HEK293 (cell line): ENCODE data around the gene MS4A6A.

Source experiments
- ZBTB1 ChIP-seq: fragments of 450-650 bp; formaldehyde crosslinking; IDR thresholded peaks from 2 replicates; pipeline ENCODE4 v1.5.1; 2016; ENCODE audit warnings: missing biosample characterization, missing genetic modification characterization
- ZBTB21 ChIP-seq: fragments of 450-650 bp; formaldehyde crosslinking; IDR thresholded peaks from 2 replicates; pipeline ENCODE4 v1.5.1; 2017; ENCODE audit warnings: missing biosample characterization, missing genetic modification characterization
- ZNF692 ChIP-seq: fragments of 450-650 bp; formaldehyde crosslinking; IDR thresholded peaks from 2 replicates; pipeline ENCODE4 v1.5.1; 2016; ENCODE audit warnings: missing biosample characterization, missing genetic modification characterization
- ZNF707 ChIP-seq: fragments of 450-650 bp; formaldehyde crosslinking; IDR thresholded peaks from 2 replicates; pipeline ENCODE4 v1.5.1; 2016; ENCODE audit warnings: missing biosample characterization, missing genetic modification characterization
- TF ChIP-seq, protein P1 (sequence below): fragments of 450-650 bp; formaldehyde crosslinking; IDR thresholded peaks from 2 replicates; pipeline ENCODE4 v1.5.1; 2016; ENCODE audit warnings: missing biosample characterization, missing genetic modification characterization
- TF ChIP-seq, protein P2 (sequence below): fragments of 450-650 bp; formaldehyde crosslinking; IDR thresholded peaks from 2 replicates; pipeline ENCODE4 v1.5.1; 2016; ENCODE audit warnings: missing biosample characterization, missing genetic modification characterization
- TF ChIP-seq, protein P3 (sequence below): fragments of 450-650 bp; formaldehyde crosslinking; IDR thresholded peaks from 2 replicates; pipeline ENCODE4 v1.5.1; 2016; ENCODE audit warnings: missing biosample characterization, missing genetic modification characterization

DNA sequence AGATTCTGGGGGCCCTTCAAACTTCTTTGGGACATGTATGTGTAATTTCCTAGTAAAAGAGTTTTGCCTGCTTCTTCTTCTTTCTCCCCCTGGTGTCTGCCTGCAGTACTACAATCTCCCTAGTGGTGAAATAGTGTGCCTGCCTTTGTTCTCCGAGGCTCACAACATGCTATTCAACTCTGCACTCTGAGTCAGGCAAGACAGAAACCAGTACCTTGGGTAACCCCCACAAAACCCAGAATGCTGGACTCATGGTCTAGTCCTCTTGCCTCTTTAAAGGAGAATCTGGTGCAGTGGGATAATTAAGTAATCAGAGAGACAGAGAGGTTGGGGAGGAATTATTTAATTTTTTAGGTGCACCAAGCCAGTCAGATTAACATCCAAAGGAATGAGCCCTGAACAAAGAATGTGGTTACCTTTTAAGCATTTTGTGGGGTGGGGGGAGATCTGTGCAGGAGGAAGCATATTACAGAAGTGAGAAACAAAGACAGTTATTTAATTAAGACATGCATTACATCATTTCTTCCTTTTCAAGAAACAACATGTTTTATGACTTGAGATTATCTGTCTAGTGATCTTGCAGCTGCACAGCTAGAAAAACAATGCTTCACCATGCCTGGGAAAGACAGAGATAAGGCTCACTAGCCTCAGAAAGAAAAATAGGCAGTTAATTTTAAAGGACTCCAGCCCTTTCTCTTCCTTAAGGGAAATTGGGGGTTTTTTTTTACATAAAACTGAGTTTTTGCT is 11.0 kb upstream of the MS4A6A start:
- TF ChIP-seq, protein P1, sequence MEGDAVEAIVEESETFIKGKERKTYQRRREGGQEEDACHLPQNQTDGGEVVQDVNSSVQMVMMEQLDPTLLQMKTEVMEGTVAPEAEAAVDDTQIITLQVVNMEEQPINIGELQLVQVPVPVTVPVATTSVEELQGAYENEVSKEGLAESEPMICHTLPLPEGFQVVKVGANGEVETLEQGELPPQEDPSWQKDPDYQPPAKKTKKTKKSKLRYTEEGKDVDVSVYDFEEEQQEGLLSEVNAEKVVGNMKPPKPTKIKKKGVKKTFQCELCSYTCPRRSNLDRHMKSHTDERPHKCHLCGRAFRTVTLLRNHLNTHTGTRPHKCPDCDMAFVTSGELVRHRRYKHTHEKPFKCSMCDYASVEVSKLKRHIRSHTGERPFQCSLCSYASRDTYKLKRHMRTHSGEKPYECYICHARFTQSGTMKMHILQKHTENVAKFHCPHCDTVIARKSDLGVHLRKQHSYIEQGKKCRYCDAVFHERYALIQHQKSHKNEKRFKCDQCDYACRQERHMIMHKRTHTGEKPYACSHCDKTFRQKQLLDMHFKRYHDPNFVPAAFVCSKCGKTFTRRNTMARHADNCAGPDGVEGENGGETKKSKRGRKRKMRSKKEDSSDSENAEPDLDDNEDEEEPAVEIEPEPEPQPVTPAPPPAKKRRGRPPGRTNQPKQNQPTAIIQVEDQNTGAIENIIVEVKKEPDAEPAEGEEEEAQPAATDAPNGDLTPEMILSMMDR (tag by site-specific recombination) = no peak
- TF ChIP-seq, protein P2, sequence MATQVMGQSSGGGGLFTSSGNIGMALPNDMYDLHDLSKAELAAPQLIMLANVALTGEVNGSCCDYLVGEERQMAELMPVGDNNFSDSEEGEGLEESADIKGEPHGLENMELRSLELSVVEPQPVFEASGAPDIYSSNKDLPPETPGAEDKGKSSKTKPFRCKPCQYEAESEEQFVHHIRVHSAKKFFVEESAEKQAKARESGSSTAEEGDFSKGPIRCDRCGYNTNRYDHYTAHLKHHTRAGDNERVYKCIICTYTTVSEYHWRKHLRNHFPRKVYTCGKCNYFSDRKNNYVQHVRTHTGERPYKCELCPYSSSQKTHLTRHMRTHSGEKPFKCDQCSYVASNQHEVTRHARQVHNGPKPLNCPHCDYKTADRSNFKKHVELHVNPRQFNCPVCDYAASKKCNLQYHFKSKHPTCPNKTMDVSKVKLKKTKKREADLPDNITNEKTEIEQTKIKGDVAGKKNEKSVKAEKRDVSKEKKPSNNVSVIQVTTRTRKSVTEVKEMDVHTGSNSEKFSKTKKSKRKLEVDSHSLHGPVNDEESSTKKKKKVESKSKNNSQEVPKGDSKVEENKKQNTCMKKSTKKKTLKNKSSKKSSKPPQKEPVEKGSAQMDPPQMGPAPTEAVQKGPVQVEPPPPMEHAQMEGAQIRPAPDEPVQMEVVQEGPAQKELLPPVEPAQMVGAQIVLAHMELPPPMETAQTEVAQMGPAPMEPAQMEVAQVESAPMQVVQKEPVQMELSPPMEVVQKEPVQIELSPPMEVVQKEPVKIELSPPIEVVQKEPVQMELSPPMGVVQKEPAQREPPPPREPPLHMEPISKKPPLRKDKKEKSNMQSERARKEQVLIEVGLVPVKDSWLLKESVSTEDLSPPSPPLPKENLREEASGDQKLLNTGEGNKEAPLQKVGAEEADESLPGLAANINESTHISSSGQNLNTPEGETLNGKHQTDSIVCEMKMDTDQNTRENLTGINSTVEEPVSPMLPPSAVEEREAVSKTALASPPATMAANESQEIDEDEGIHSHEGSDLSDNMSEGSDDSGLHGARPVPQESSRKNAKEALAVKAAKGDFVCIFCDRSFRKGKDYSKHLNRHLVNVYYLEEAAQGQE (tag by site-specific recombination) = no peak
- no peak for TF ChIP-seq ZNF707 (tag by site-specific recombination)
- TF ChIP-seq, protein P3, sequence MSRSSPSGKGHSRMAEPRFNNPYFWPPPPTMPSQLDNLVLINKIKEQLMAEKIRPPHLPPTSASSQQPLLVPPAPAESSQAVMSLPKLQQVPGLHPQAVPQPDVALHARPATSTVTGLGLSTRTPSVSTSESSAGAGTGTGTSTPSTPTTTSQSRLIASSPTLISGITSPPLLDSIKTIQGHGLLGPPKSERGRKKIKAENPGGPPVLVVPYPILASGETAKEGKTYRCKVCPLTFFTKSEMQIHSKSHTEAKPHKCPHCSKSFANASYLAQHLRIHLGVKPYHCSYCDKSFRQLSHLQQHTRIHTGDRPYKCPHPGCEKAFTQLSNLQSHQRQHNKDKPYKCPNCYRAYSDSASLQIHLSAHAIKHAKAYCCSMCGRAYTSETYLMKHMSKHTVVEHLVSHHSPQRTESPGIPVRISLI = no peak
- no peak for TF ChIP-seq ZBTB21
- no peak for TF ChIP-seq ZBTB1
- TF ChIP-seq ZNF692 = no peak
